ENCODE measurements around the gene RASGEF1C. TPM values are rescaled to one million over a fixed set of nuclear protein-coding genes. Genes with fewer than 3 reads are reported as not detected.

Gene RASGEF1C
- total RNA-seq, 1 donor: under 0.01 TPM

DNA sequence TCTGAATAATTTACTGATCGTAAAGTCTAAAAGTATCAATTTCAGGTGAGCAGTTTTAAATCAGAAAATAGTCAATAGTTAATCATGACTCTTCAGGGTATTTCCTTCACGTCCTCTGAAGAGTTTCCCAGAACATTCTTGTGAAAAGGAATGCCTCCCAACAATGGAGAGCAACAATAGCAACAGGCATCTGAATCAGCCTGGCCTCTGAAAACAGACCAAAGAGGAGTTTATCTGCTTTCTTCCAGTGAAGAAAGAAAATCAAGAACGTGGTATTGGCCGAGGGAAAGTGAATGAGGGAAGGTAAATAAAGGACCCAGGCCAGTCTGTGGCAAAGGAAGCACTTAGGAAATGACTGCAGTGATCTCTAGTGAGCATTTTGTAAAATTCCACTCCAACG, 26.1 kb upstream of the RASGEF1C start:
- Histone ChIP-seq H4K20me1 (ENCODE audit: insufficient read depth, low read length) (no peaks in the 10 kb centered on the region), H3K27me3 (ENCODE audit: insufficient read depth, low read length) (no peaks in the 10 kb centered on the region), H3K4me2 (ENCODE audit: insufficient read depth, low read length) (no peak overlapping the region), H3K4me1 (ENCODE audit: insufficient read depth, low read length) (no peaks in the 10 kb centered on the region), H3K27ac (ENCODE audit: low read depth, low read length) (no peak overlapping the region), H2AFZ (ENCODE audit: low read length) (no peak overlapping the region), H3K79me2 (ENCODE audit: insufficient read depth, low read length) (no peaks in the 10 kb centered on the region), H3K9me3 (ENCODE audit: low read depth, low read length) (no peaks in the 10 kb centered on the region), H3K4me3 (ENCODE audit: insufficient read depth, low read length) (no peak overlapping the region), H3K36me3 (ENCODE audit: insufficient read depth, low read length) (peaks cover 32% of the 10 kb centered on the region)
- TF ChIP-seq CTCF (IDR thresholded peaks at IDR 0.05; ENCODE audit: extremely low read depth, low read depth, low read length): no peak
- no peak for DNase-seq (ENCODE audit: insufficient read length, low spot score, missing footprints)

DNA sequence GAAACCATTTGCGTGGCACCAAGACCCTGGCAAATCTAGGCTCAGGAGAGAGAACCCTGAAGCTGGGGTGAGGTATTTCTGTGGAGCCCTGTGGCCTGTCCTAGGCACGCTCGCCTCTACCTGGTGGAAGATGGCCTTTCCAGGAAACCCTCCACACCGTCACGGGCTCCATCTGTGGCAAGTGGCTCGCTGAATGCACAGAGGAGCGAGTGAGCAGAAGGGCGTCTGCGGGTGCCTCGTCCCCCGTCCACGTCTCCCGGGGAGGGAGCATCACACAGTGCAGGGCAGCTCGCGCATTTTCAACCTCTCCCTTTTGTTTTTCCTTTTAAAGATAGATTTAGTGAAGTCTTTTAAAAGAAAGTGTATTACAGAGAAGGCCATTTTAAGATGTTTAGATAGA, 25.3 kb upstream of the RASGEF1C start:
- no peaks in the 10 kb centered on the region for H4K20me1 ChIP-seq (ENCODE audit: insufficient read depth, low read length)
- H3K4me3 ChIP-seq (ENCODE audit: insufficient read depth, low read length): no peak overlapping the region
- peak overlapping the region; percentile 25 for H3K27ac ChIP-seq (ENCODE audit: low read depth, low read length)
- H3K4me2 ChIP-seq (ENCODE audit: insufficient read depth, low read length): no peak overlapping the region
- peaks cover 30% of the 10 kb centered on the region for H3K36me3 ChIP-seq (ENCODE audit: insufficient read depth, low read length)
- no peaks in the 10 kb centered on the region for H3K79me2 ChIP-seq (ENCODE audit: insufficient read depth, low read length)
- H3K27me3 ChIP-seq (ENCODE audit: insufficient read depth, low read length): no peaks in the 10 kb centered on the region
- H2AFZ ChIP-seq (ENCODE audit: low read length): no peak overlapping the region
- DNase-seq (ENCODE audit: insufficient read length, low spot score, missing footprints): no peak
- no peaks in the 10 kb centered on the region for H3K9me3 ChIP-seq (ENCODE audit: low read depth, low read length)
- no peak for TF ChIP-seq CTCF (IDR thresholded peaks at IDR 0.05; ENCODE audit: extremely low read depth, low read depth, low read length)
- no peaks in the 10 kb centered on the region for H3K4me1 ChIP-seq (ENCODE audit: insufficient read depth, low read length)

DNA sequence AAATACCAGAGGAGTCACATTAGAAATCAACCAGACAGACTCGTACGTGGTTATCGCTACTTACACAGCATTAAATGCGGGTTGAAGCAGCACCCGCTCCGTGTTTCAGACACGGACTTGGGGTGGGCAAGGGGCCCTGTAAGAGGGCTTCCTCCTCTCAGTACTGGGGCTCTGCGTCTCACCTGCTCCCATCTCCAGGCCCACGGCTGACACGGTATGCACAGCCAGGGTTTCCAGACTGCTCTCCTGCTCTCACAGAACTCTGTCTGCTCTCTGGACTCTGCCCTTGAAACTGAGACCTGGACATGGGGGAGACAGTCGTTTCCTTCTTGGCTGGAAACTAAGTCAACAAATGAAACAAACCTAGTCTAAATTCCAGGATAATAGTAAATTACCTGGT, 24.7 kb upstream of the RASGEF1C start:
- no peak for DNase-seq (ENCODE audit: insufficient read length, low spot score, missing footprints)
- peak overlapping the region; percentile 25 for H3K27ac ChIP-seq (ENCODE audit: low read depth, low read length)
- no peaks in the 10 kb centered on the region for H3K9me3 ChIP-seq (ENCODE audit: low read depth, low read length)
- no peak overlapping the region for H2AFZ ChIP-seq (ENCODE audit: low read length)
- H3K4me2 ChIP-seq (ENCODE audit: insufficient read depth, low read length): no peak overlapping the region
- peaks cover 26% of the 10 kb centered on the region for H3K36me3 ChIP-seq (ENCODE audit: insufficient read depth, low read length)
- no peaks in the 10 kb centered on the region for H3K27me3 ChIP-seq (ENCODE audit: insufficient read depth, low read length)
- no peak for TF ChIP-seq CTCF (IDR thresholded peaks at IDR 0.05; ENCODE audit: extremely low read depth, low read depth, low read length)
- no peak overlapping the region for H3K4me3 ChIP-seq (ENCODE audit: insufficient read depth, low read length)
- no peaks in the 10 kb centered on the region for H3K79me2 ChIP-seq (ENCODE audit: insufficient read depth, low read length)
- H4K20me1 ChIP-seq (ENCODE audit: insufficient read depth, low read length): no peaks in the 10 kb centered on the region
- no peaks in the 10 kb centered on the region for H3K4me1 ChIP-seq (ENCODE audit: insufficient read depth, low read length)

- no peak for TF ChIP-seq CTCF (IDR thresholded peaks at IDR 0.05; ENCODE audit: extremely low read depth, low read depth, low read length)
- no peaks in the 10 kb centered on the region for H3K79me2 ChIP-seq (ENCODE audit: insufficient read depth, low read length)
- H3K4me1 ChIP-seq (ENCODE audit: insufficient read depth, low read length): no peaks in the 10 kb centered on the region
- H3K4me2 ChIP-seq (ENCODE audit: insufficient read depth, low read length): no peak overlapping the region
- no peak overlapping the region for H2AFZ ChIP-seq (ENCODE audit: low read length)
- no peaks in the 10 kb centered on the region for H3K27me3 ChIP-seq (ENCODE audit: insufficient read depth, low read length)
- DNase-seq (ENCODE audit: insufficient read length, low spot score, missing footprints): no peak
- H3K36me3 ChIP-seq (ENCODE audit: insufficient read depth, low read length): peaks cover 15% of the 10 kb centered on the region
- H4K20me1 ChIP-seq (ENCODE audit: insufficient read depth, low read length): no peaks in the 10 kb centered on the region
- no peaks in the 10 kb centered on the region for H3K9me3 ChIP-seq (ENCODE audit: low read depth, low read length)
- no peak overlapping the region for H3K4me3 ChIP-seq (ENCODE audit: insufficient read depth, low read length)
- no peak overlapping the region for H3K27ac ChIP-seq (ENCODE audit: low read depth, low read length)
These were observed 21.0 kb upstream of the RASGEF1C start for GRCh38 chr5:180230017-180230416.
